Right kidney (tissue), 9 donors: ENCODE measurements around the gene ASCL4.
A peak's percentile ranks its signal among the peaks of the same experiment; 100 is the strongest.
"Not testable (repeated sequence)": the region's sequence is repeated elsewhere in the genome, so short reads cannot be mapped to it uniquely, and the experiment has no call there.

Experiments used
- DNase-seq: peaks from one replicate; pipeline ENCODE4 v3.0.0-alpha.2; 2016
- long read RNA-seq, 8 donors: transcript quantifications; one replicate each; lab custom pipeline, GENCODE V29; 2026

Gene ASCL4, protein sequence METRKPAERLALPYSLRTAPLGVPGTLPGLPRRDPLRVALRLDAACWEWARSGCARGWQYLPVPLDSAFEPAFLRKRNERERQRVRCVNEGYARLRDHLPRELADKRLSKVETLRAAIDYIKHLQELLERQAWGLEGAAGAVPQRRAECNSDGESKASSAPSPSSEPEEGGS
- long read RNA-seq, donor 1, result 0 reads
- long read RNA-seq, donor 2, result 0 reads
- long read RNA-seq, donor 3, result 0 reads
- long read RNA-seq, donor 4, result 0 reads
- long read RNA-seq, donor 5, result 0 reads
- long read RNA-seq, donor 6, result 0 reads
- long read RNA-seq, donor 7, result 0 reads
- long read RNA-seq, donor 8, result 0 reads

DNA sequence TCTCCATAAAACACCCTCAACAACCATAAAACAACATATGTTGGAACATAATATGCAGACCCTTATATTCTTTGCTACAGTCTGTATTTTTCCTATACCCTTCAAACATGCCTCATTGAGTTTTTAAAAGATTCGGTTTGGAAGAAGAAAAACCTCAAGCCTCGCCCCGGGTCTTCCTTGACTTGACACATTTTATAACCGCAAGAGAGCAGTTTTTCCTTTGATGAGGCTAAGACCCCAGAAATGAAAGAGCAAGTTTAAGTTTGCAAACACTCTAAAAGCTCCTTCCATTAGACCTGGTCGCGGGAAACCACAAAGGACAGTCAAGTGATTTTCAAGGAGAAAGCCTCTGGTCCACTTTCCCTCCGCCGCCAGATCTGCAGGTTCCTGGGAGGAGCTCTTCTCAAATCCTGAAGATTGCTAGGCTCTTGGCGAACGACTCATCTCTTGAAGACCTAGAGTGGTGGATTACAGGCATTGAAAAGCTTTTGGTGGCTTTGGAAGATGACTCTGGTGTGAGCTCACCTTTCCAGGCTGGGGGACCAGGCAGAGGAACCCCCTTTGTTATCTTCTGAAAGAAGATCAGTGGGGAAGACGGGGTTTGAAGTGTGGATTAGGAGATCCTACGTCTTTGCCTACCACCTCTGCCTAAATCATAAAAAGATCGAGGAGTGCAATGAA lies at the start of gene ASCL4:
Gene ASCL4 (plus strand): TSS at position 356 of the 681 bp plus-strand sequence. CDS start 515 bp downstream, outside the sequence.
- DNase-seq, result no peak

- not testable (repeated sequence) for DNase-seq
Observed at GRCh38 chr12:107727327-107727726, 47.2 kb upstream of the ASCL4 start.

GRCh38 chr12:107727742-107728141 lies 46.8 kb upstream of the ASCL4 start:
- not testable (repeated sequence) for DNase-seq

GRCh38 chr12:107730618-107731341 lies 43.7 kb upstream of the ASCL4 start:
- DNase-seq, result no peak

DNA sequence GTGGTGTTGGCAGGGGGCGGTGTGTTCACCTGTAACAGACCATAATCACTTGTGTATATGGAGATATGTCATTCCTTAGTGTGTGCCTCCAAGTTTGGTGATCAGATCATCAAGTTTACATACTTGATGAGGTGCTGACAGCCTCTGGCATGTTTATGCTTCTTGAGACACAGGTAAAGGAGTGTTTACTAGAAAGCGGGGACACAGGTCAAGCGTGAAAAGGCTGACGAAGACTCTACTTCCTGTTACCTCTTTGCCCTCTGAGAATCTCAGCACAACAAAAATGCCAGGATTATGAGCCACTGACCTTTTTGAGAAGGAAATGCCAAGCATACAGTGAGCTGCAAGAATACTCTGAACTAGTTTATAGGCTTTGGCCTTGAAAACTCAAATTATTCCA lies 43.1 kb upstream of the ASCL4 start:
- DNase-seq, result no peak

- DNase-seq, result no peak
Observed at GRCh38 chr12:107732365-107732764, 42.1 kb upstream of the ASCL4 start.

DNA sequence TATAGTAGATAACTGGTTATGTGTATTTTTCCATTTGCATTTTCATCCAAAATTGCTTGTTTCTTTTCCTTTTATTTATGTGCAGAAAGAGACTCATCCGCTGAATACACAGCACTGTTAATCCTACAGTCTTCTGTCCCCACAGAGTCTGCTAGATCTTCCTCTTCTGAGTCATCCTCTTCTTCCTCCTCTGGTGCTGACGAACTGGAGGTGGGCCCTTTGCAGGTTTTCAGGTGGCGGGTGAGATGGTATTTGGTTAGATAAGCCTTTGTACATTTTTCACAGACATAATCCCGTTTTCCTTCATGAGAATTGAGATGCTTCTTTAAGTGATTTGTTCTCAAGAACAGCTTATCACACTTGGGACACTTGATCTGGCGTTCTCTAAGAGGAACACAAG lies 40.4 kb upstream of the ASCL4 start:
- DNase-seq, result no peak

- DNase-seq, result no peak
Observed at GRCh38 chr12:107735763-107736162, 38.7 kb upstream of the ASCL4 start.

DNA sequence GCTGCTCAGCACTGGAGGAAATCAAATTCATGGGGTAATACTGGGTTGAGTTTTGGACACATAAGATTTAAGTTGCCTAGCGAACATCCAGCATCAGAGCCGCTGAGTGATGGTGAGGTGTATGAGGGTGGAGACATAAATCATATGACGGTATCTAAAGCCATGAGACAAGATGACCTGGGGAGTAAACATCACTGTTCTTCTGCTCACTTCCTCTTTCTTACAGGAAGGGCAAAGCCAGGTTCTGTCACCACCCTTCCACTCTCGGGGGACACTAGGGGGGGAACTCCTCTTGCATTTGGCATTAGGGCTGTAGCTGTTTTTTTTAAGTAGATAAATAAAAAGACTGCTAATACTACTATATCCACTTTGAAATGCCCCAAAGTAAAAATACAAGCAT lies 37.6 kb upstream of the ASCL4 start:
- no peak for DNase-seq

DNA sequence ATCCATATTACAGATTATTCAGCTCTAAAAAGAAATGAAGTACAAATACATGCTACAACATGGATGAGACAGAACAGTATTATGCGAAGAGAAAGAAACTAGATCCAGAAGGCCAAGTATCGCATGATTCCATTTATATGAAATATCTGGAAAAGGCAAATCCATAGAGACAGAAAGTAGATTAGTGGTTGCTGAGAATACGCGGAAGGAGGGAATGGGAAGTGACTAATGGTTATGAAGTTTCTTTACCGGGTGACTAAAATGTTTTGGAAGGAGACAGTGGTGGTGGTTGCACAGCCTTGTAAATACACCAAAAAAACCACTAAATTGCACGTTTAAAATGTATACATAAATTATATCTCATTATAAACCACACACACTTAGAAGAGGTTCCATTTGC lies 26.0 kb upstream of the ASCL4 start:
- no peak for DNase-seq

- DNase-seq, result no peak
Observed at GRCh38 chr12:107749083-107749482, 25.4 kb upstream of the ASCL4 start.

- DNase-seq, result no peak
Observed at GRCh38 chr12:107759410-107759809, 15.1 kb upstream of the ASCL4 start.

DNA sequence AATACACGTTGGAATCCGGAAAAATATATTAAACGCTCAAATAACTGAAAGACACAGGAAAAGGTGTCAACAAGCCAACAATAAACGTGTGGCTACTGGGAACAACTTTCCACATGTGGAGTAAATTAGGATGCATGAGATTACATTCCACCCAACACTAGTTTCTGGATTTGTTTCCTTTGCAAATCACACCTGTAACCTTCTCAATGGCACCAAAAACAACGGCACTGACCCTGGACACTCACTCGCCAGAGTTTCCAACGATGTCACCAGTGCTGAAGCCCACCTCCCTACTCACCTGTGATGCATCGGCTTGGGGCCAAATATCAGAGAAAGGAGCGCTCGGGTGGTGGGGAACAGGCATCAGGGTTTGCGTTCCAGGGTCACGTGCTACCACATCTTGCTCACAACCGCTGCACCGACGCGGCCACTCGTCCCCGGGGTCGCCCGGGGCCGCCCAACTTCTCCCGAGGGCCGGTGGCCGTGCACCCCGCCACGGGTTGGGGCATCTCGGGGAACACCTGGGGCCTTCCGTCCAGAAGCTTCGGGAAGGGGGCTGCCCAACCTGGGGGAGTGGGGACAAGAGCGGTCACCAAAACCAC lies 14.2 kb upstream of the ASCL4 start:
- peak; percentile 67 for DNase-seq

- peak; percentile 93 for DNase-seq
Observed at GRCh38 chr12:107760809-107761501, 13.5 kb upstream of the ASCL4 start, which contains the start of gene PRDM4. PRDM4 (minus strand) TSS chr12:107761137; CDS start chr12:107760515, 622 bp downstream.

GRCh38 chr12:107761502-107761904 lies 13.0 kb upstream of the ASCL4 start:
- no peak for DNase-seq

GRCh38 chr12:107762874-107763273 lies 11.6 kb upstream of the ASCL4 start:
- no peak for DNase-seq

GRCh38 chr12:107764626-107765025 lies 9.9 kb upstream of the ASCL4 start:
- DNase-seq, result no peak

GRCh38 chr12:107765316-107765715 lies 9.2 kb upstream of the ASCL4 start:
- no peak for DNase-seq

DNA sequence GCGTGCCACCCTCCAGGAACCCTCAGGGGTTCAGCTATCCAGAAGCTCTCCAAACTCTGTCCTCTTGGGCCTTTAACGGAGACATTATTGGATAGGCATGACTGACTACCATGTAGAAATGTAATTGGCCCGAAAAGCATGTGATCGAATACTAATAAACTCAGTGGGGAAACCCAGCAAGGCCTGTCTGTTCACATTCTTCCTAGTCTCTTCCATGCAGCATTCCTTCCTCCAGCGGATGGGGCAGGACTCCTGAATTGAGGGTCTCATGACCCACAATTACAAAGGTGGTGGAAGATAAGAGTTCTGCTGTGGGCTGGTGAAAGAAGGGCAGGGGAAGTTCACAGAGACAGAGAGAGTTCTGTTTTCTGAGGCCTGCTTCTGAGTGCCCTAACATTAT lies 7.0 kb upstream of the ASCL4 start:
- no peak for DNase-seq

DNA sequence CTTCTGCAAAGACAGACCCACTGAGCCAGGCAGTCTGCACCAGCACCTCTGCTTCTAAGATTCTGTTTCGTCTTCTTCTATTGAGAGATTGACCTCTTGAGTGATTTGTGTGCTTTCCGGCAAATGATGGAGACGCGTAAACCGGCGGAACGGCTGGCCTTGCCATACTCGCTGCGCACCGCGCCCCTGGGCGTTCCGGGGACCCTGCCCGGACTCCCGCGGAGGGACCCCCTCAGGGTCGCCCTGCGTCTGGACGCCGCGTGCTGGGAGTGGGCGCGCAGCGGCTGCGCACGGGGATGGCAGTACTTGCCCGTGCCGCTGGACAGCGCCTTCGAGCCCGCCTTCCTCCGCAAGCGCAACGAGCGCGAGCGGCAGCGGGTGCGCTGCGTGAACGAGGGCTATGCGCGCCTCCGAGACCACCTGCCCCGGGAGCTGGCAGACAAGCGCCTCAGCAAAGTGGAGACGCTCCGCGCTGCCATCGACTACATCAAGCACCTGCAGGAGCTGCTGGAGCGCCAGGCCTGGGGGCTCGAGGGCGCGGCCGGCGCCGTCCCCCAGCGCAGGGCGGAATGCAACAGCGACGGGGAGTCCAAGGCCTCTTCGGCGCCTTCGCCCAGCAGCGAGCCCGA lies 703 bp downstream of the ASCL4 start:
- peak; percentile 58 for DNase-seq

DNA sequence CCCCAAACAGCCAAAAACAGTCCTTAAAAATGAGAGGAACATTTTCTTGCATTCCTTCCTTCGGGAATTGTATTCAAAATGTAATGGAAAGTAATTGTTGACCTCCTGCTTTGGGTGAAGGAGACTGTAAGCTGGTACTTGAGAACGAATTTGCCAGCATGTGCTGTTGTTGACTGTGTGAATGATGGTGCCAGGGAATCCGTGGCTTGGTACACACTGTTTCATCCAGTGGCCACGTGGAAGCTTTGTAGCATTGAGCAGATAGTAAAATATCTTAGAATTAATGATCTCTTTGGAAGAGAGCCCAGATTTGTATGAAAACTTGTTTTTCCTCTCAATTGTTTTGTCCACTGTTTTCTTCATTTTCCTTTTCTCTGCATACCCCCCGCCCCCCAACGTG lies 1.7 kb downstream of the ASCL4 start:
- no peak for DNase-seq
